Embryonic facial prominence (tissue), 1 donor: ENCODE measurements around the gene PAQR5.
"Not testable (repeated sequence)": the region's sequence is repeated elsewhere in the genome, so short reads cannot be mapped to it uniquely, and the experiment has no call there.

Experiments
- DNase-seq: peaks from one replicate; pipeline ENCODE4 v3.0.0-alpha.2; 2016; ENCODE audit errors: extremely low spot score

The PAQR5 gene, protein sequence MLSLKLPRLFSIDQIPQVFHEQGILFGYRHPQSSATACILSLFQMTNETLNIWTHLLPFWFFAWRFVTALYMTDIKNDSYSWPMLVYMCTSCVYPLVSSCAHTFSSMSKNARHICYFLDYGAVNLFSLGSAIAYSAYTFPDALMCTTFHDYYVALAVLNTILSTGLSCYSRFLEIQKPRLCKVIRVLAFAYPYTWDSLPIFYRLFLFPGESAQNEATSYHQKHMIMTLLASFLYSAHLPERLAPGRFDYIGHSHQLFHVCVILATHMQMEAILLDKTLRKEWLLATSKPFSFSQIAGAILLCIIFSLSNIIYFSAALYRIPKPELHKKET

DNA sequence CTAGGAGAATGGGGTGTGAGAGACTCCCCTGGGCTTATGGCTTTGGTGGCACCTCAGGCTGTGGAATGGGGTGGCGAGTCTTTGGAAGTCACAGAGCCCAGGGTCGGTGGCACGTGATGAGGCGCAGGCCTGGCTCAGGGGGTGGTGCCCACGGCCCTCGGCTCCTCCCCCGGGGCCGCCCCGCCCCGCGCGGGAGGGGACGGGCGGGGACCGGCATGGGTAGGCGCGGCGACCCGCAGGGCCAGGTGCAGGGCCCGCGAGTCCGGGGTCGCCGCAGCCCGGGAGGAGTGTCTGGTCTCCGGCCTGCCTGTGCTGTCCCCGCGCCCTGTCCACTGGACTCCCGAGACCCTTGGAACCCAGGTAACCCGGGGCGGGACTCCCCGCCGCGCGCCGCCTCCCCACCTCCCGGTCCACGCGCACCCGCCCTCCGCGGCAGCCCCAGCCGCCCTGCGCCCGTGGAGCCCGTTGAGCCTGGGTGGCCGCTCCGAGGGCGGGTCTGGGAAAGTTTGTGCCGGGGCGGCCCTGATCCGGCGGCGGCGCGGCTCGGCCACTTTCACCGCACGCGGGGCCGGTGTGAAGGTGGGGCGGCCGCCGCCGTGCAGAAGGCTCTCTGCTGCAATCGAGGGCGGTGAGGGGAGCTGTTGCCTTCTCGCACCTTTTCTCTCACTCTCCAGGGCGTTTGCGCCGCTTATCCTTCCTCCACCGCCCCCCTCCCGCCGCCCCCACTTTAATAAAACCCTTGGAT, at the start of gene PAQR5:
Gene PAQR5, plus strand, starts transcription at position 216 of the 745 bp plus-strand sequence. CDS start 61,169 bp downstream, outside the sequence.
- DNase-seq: no peak

DNA sequence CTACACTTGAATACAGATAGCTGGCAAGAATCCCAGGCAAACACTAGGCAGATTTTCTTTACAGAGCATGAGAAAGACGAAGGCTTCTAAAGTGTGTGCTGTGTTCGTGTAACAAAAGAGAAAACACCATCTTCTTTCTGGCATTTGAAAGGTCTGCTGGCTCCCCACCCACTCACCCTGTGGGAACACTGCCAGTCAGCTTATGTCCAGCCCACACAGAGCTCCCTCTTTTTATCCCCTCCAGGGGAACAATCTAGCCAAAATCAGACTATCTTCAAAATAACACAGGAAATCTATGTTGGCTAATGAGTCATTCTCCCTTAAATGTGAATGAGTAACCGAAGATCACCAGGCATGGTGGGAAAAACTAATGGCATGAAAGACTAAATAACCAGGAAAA, 45.6 kb upstream of the PAQR5 start:
- no peak for DNase-seq

DNA sequence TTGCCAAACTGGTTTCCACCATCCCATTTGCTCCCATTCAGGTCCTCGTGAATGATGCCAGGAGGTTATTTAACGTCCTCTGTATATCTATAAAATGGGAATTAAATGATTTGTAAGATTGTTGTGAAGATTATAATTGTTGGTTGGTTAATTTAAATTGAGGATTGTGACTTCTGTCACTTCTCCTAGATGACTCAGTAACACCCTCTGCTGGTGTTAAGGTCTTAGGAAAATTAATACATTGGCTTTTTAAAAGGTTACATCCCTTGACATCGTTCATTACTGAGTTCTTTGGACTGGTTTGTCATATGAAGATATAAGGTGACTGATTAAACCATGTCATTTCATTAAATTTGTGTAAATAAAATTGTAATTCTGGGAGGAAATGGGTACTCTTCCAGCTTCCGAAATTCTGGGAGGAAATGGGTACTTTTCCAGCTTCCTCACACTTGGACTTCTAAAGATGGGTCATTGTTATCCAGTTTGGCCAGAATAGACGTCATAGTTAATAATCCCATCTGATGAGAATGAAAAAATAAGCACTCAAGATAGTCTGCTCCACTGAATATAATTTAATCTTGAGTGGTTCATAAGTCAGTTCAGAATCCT, 33.3 kb upstream of the PAQR5 start:
- DNase-seq: no peak

DNA sequence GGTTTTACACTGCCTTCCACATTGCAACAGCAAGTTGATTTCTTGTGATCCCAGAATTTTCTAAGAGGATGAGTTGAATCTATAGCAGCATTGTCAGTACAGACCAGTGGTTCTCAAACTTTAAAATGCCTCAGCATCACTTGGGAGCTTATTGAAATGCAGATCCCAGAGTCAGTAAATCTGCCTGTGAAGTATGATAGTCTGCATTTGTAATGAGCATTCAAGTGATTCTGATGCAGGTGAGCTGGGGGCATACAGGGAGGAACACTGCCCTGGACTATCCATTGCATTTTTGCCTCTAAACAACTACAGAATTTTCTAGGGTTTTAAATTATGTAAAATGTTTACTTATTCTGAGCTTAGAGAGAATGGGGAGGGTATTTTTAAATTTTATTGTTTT, 27.5 kb upstream of the PAQR5 start:
- no peak for DNase-seq

DNA sequence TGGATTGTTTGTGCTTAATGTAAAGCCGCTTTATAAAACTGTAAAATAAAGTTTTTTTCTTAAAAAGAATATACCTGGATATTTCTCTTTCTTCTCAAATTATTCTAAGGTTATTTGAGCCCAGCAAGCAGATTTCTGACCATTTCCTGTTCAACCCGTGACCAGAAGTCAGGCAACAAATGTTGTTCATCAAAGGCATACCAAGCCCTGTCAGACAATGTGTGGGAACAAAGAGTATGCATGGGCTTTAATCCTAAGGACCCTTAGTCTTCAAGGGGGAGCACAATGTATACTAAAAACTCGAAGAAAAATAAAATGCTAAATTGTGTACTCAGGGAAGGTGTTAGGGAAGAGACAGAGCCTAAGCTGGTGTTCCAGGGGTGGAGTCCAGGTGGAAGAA, 26.6 kb upstream of the PAQR5 start:
- DNase-seq: no peak

DNA sequence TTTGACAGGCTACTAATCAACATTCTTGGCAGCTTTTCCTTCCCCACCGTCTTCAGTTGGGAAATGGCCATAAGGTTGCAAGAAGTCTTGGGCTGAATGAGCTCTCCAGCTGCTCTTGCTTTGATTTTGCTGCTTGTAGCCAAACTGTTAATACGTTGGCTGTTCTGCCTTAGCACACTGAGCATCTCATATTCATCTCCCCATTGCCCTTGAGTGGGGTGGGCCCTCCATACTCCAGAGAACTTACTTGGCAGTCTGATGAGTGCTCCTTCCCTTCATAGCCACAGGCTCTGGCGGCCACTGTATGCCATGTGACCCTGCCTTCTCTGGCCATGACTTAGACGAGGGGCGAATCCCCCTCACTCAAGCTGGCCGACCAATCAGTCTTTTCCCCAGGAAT, 25.8 kb upstream of the PAQR5 start:
- no peak for DNase-seq

DNA sequence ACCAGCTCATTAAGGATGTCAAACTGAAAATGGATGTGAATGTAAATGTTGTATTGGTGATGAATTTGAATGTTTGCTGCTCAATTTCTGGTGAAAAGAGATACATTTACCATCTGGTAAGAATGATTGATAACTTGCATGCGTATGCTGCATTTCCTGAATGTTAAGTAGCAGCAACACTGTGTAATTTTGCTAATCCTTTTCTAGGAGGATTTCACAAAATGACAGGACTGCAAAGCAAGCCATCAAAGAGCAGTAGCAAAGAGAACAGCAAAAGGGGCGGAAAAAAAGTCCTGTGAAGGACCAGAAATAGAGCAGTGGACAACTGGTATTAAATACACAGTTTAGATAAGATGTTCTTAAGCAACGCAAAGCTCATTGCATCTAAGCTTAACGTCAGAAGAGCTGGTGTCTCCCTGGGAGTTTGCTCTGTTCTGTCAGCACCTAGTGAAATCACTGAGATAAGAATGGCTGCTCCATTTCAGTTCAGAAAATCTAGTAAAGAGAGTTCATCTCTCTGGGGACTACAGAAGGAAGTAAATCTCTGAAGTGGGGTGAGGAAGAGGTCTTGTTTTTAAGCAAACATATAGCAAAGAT, 23.5 kb upstream of the PAQR5 start:
- DNase-seq: no peak

DNA sequence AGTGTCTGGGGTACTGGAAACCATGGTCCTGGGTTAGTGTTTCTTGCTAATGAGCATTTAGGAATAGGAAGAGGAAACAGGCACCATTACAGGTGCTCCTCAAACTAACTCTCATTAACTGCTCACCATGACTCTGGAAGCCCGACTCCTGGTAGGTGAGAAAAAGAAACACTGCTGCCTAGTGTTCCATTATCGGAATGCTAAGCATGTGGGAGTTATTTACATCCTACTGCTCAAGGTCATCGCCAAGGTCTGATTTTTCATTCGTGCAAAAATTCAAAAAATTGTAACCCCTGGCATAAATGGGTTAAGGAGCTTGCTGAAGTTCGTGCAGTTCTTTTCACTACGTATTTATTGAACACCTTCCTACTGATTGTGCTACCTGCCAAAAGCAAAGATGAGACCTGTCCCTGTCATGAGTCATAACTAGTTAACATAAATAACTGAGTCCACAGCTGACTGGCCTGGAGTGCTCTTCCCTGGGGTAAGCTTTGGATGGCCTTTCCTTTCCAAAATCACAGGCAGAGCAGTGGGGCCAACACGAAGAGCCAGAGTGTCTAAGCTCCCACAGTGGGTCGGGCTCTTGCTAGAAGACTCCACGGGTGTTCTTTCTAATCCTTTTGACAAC, 22.7 kb upstream of the PAQR5 start:
- DNase-seq: no peak

DNA sequence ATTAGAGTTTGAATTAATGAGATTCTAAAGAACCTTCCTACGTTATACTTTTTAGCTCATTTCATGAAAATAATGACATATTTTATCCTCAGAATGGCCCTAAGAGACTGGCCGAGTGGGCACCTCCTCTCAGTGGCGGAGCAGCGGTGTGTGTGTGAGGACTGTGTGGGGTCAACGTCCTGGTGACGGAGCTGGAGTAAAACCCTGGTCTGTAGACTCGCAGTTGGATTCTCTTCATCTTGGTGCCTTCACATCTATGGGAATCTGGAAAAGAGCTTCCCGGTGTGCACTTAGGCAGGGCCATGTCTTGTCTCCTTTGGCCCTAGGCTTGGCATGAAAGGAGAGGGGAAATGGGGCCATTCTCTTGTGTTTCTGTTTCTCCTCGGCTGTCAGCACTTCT, 21.4 kb upstream of the PAQR5 start:
- no peak for DNase-seq

DNA sequence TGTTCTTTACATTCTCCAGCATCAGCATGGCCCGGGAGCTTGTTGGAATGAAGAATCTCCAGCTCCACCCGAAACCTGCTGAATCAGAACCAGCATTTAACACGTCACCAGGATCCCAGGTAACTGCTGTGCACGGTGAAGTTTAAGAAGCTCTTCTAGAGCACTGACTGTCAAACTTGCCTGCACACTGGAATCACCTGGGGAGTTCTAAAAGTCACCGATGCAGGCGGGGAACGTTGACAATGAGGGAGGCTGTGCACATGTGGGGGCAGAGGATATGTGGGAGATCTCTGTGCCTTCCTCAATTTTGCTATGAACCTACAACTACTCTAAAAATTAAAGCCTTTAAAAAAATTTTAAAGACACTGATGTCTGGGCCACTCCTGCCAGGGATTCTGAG, 19.1 kb upstream of the PAQR5 start:
- DNase-seq: no peak

DNA sequence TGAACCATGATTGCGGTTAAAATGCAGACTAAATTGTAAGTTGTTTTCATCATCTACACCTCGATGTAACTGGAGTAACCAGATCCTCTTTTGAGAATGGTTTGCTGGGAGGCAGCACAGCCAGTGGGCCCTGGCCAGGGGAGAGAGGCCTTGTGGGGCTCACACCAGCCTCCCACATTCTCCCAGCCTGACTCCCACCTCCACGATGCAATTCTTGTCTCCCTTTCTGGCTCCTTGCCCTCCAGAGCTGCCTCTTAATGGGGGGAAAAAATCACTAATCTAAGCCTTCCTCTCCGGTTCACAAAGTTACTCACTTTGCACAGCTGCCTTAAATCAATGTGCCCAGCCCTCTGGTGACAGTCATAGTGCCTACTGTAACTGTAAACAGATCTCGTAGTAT, 17.9 kb upstream of the PAQR5 start:
- no peak for DNase-seq

DNA sequence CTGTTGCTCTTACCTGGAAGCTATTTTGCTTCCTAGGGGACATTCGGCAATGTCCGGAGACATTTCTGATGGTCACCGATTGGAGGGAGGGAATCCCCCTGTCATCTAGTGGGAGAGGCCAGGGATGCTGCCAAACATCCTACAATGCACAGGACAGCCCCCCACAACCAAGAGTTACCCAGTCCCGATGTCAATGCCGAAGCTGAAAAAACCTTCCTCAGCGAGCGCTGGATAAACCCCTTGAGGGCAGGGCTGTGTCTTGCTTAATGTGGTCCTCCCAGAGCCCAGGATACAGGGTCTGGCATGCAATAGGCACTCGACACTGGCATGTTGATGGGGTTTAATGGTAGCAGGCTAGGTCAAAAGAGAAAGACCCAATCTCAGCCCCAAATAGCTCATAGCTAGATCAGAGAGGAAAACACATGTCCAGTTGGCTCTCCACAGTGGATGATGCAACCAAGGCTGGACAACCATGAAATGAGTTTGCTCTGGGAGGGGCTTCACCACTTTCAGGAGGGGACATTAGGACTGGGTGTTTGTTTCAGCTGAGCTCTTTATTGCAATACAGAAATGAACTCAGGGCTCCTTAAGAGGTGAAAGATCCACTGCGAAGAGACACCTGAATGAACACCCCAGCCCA, 16.5 kb upstream of the PAQR5 start:
- DNase-seq: no peak

DNA sequence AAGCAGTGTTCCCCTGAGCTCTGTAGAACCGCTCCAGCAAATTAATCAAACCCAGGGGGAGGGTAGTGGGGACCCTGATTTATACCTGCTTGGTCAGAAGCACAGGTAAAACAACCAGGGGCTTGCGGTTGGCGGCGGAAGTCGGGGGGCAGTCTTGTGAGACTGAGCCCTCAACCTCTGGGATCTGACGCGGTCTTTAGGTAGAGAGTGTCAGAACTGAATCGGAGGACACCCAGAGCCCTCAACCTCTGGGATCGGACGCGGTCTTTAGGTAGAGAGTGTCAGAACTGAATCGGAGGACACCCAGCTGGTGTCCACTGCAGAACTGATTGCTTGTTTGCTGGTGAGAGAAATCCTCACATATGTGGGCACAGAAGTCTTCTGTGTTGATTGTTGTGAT, 12.9 kb upstream of the PAQR5 start:
- DNase-seq: no peak

DNA sequence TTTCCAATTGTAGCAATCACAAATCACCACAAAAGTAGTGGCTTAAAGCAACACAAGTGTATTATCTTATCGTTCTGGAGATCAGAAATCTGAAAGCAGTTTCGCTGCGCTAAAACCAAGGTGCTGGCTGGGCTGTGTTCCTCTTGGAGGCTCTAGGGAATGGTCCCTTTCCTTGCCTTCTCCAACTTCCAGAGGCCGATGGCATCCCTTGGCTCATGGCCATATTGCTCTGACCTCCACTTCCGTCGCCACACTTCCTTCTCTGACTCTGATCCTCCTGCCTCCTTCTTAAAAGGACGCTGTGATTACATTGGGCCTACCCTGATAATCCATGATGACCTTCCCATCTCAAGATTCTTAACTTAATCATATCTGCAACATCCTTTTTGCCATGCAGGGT, 10.7 kb upstream of the PAQR5 start:
- no peak for DNase-seq

DNA sequence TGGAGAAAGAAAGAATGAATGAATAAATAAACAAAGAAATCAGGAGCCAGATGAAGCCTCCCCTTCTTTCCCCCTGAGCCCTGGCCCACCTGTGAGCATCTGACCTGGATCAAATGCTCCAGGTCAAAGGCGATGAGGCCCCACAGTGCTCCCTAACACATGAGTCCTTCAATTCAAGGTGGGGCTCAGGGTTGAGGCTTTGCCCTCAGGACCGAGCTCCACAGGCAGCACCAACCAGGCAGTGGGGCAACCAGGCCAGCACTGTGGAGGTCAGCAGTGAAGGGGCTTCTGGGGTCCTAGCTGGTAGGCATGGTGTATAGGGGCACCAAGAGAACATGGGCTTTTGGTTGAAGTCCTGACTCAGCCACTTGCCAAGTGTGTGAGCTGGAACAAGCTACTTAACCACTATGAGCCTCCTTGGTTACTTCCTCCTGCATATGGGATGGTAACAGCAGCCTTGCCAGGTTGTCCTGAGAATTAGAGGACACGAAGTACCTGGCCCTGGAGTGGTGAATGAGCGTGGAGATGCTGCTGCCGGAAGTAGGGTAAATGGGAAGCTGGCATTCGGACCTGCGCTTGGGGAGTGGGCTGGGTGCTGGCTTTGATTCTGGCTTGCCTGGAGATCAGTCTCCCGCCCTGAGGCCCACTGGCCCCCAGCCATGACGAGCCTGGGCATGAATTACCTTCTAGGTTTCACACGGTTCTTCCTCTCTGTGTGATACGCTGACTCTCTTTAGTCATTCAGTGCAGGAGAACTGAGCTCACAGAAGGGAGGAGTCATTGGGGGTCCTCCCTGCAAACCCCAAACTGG, 10.0 kb upstream of the PAQR5 start:
- DNase-seq: no peak

DNA sequence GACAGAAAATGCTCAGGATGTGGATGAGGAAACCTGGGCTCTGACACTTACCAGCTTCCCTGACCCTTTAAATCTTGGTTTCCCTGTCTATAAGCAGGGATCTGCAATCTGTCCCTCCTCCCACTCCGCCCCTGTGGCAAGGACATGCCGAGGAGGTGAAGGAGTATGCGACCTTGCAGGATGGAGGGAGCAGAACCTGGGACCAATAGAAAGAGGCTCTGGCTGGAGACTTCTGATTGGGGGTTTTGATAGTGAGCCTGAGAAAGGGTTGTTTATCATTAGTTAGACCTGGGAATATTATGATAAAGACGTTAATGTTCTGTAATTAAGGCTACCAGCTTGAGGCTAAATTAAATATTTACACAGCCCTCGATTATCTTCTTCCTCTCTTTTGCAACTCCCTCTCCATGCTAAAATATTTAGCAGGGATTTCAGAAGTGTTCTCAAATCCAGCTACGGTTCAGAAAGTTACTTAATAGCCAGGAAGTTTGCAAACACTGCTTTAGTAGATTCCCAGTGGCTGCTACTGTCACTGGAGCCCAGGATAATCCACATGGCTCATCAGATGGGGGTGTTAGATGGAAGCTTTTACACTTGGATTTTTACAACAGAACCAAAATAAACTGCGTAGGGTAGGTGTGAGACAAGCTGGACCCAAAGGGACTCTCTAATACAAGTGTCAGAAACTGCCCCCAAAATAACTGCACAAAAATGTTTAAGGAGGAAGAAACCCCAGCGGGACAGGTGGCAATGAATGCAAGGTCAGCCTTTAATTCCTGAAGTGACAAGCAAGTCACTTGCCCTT, 9.2 kb upstream of the PAQR5 start:
- DNase-seq: no peak

DNA sequence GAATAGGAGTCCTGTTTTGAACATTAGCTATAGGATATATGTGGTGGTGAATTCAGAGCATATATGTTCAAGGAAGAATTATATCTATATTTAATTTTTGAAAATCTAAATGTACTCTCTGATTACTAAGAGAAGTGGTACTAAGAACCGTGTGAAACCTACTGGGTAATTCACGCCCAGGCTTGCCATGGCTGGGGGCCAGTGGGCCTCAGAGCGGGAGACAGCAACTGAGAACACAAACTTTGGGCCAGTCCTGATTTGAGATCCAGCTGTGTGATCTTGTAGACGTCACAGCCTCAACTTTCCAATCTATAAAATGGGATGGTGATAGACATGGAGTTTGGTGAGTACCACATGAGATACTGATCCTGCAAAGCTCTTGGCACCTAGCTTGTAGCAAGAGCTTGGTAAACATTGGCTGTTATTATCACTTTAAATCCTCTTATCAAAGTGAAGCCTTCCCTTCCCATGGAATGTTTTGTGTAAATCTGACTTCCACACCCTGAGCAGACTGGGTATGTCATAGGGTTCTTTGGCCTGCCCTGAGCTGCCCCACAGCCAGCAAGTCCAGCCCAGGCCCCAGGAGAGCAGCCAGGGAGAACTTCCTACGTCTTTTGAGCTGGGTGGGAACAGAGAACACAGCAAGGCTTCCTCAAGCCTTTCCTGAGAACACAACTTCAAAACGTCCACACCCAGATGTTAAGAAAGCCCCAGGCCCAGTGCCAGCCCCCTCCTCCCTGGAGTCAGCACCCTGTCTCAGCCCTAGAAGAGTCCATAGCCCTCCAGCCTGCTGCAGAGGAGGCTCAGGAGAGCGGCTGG, 8.2 kb upstream of the PAQR5 start:
- no peak for DNase-seq

DNA sequence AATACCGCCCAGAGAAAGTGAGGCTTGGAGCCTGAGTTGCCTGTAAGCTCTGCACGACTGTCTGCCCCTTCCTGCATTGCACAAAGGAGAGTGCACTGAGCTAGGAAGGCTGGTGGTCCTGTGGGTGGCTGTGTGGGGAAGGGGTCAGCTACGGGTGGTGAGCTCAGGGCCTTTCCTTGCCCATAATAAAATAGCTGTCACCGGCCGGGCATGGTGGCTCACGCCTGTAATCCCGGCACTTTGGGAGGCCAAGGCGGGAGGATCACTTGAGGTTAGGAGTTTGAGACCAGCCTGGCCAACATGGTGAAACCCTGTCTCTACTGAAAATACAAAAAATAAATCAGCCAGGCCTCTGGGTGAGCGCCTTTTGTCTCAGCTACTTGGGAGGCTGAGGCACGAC, 7.1 kb upstream of the PAQR5 start:
- DNase-seq: not testable (repeated sequence)

DNA sequence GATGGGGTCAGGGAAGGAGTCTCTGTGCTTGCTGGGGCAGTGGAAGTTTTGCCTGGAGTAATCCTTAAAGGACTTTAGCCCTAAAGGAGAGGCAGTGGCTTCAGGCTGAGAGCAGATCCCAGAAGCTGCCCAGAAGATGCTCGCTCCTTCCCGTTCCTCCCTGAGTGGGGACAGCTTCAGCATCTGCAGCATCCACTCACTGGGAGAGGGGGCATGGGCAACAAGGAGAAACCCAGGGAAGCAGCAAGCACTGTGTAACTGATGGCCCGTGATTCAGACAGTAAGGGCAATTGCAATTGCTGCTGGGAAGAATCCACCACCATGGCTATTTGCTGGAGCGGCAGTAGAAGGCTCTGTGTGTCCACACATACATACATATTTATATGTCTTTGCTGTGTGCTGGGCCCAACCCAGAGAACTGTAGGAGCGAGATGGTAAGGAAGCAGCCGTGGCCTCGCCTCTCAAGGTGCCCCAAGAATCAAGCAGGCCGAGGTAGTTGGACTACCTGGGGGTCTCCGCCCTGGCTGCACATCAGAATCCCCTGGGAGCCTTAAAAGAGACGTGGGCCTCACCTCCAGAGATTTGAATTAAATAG, 5.8 kb upstream of the PAQR5 start:
- DNase-seq: no peak
